ENCODE measurements around the gene CALD1. TPM values are rescaled to one million over a fixed set of nuclear protein-coding genes. Genes with fewer than 3 reads are reported as not detected.
A peak's percentile ranks its signal among the peaks of the same experiment; 100 is the strongest.

The CALD1 gene
- total and polyA plus RNA-seq, 7 donors: 16.8 to 59.5 (median 25.0) TPM

DNA sequence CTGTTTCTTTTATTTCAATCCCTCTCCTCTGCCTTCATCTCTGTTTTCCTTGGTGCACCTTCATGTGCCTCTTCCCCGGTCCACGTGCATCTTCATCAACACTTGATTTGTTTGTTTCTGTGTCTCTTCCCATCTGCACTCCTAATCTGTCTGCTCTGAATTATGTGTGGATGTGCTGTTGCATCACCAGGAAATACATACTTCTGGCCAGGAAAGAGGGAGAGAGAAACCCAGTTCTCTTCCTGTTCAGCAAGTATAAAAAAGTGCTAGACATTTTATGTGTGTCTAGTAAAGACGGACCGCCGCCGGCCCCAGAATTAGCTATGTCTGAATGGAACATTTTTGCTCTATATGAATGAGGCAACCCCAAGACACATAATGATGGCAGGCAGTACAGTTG lies 93.8 kb downstream of the CALD1 start:
- intact Hi-C loops (cut with DNase I): no loop called here
- Histone ChIP-seq H3K9me3 (no peaks in the 10 kb centered on the region), H3K27ac (no peak overlapping the region), H3K36me3 (ENCODE audit: insufficient read depth in 1 of 2, low read depth in 1 of 2) (peaks cover 0 to 6% of the 10 kb centered on the region in 2 donors), H3K4me1 (no peaks in the 10 kb centered on the region), H3K27me3 (ENCODE audit: insufficient read depth in 3 of 3, low read length in 2 of 3) (peaks cover 0 to 2% (median 0%) of the 10 kb centered on the region in 3 donors), H3K4me3 (no peak overlapping the region)
- TF ChIP-seq, protein P1, sequence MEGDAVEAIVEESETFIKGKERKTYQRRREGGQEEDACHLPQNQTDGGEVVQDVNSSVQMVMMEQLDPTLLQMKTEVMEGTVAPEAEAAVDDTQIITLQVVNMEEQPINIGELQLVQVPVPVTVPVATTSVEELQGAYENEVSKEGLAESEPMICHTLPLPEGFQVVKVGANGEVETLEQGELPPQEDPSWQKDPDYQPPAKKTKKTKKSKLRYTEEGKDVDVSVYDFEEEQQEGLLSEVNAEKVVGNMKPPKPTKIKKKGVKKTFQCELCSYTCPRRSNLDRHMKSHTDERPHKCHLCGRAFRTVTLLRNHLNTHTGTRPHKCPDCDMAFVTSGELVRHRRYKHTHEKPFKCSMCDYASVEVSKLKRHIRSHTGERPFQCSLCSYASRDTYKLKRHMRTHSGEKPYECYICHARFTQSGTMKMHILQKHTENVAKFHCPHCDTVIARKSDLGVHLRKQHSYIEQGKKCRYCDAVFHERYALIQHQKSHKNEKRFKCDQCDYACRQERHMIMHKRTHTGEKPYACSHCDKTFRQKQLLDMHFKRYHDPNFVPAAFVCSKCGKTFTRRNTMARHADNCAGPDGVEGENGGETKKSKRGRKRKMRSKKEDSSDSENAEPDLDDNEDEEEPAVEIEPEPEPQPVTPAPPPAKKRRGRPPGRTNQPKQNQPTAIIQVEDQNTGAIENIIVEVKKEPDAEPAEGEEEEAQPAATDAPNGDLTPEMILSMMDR (IDR thresholded peaks at IDR 0.05): no peak
- WGBS, 3 donors: 60 to 76% (median 74%) methylated on average over 6 of the region's 6 CpGs
- DNase-seq (no peak), ATAC-seq (peak in 1 of 4 donors; percentile 47)

DNA sequence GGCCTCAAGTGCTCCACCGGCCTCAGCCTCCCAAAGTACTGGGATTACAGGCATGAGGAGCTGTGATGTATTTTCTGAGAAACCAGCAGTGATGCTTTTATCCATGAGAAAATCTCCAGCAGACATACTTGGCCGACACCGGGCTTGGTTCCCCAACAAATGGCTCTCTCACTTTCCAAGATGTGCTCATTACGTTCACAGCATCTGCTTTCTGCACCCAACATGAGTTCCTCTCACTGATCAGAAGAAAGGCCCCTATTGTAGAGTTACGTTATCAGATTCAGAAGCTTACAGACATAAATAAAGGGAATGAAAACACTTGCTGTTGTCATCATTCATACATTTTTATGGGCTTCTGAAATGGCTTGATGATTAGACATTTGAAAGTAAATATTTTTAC lies 95.0 kb downstream of the CALD1 start:
- no peaks in the 10 kb centered on the region for H3K4me1 ChIP-seq
- no peaks in the 10 kb centered on the region for H3K9me3 ChIP-seq
- ATAC-seq (no peak), DNase-seq (no peak)
- intact Hi-C loops (cut with DNase I): no loop called here
- H3K4me3 ChIP-seq: no peak overlapping the region
- H3K27ac ChIP-seq: no peak overlapping the region
- H3K27me3 ChIP-seq (ENCODE audit: insufficient read depth in 3 of 3, low read length in 2 of 3): peaks cover 0 to 2% (median 0%) of the 10 kb centered on the region in 3 donors
- 45 to 64% (median 53%) methylated on average over 5 of the region's 5 CpGs for WGBS, 3 donors
- TF ChIP-seq, protein P1 (IDR thresholded peaks at IDR 0.05): no peak
- H3K36me3 ChIP-seq (ENCODE audit: insufficient read depth in 1 of 2, low read depth in 1 of 2): no peaks in the 10 kb centered on the region

DNA sequence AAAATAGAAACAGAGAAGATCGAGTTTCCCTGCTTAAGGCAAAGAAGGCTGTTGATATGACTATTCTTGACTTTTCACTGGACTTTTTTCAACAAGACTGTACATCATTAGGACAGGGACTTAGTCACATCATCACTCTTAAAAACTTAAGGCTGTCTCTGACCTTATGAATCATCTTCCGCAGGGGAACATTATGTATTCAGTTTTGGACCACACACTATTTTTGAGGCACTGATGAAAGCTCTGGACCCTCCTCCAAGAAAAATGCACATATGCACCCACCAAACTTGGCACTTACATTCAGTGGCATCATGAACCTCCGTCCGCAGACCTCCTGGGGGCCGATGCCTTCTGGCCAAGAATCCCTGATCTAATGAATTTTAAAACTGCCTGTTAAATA lies 96.4 kb downstream of the CALD1 start:
- ATAC-seq: no peak
- Histone ChIP-seq H3K27me3 (ENCODE audit: insufficient read depth in 3 of 3, low read length in 2 of 3) (peaks cover 0 to 2% (median 0%) of the 10 kb centered on the region in 3 donors), H3K9me3 (no peaks in the 10 kb centered on the region), H3K4me3 (no peak overlapping the region), H3K36me3 (ENCODE audit: insufficient read depth in 1 of 2, low read depth in 1 of 2) (no peaks in the 10 kb centered on the region), H3K4me1 (no peaks in the 10 kb centered on the region), H3K27ac (no peak overlapping the region)
- intact Hi-C loops (cut with DNase I): no loop called here
- DNase-seq: no peak
- WGBS, 3 donors: 76 to 84% (median 81%) methylated on average over 5 of the region's 5 CpGs
- TF ChIP-seq, protein P1 (IDR thresholded peaks at IDR 0.05): no peak

DNA sequence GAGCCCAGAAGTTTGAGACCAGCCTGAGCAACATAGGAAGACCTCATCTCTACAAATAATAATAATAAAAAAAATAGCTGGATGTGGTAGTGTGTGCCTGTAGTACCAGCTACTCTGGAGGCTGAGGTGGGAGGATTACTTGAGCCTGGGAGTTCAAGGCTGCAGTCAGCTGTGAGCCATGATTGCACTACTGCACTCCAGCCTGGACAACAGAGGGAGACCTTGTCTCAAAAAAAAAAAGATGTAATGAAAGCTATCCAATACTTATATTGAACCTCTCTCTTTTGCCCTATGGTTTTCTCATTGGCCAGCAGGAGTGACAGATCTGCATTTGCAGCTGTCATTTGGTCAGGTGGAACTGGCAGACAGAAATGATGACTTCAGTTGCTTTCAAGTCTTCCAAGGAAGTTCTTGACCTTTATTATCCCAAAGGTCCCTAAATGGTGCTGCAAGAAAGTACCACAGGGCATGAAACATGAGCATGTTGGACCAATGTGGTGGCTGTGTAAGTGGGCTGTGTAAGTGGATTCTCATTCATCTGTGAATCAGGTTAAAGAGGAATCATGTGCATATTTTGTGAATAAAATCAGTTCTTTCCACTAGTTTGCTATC lies 99.4 kb downstream of the CALD1 start:
- Histone ChIP-seq H3K27ac (no peak overlapping the region), H3K4me3 (no peak overlapping the region), H3K4me1 (no peaks in the 10 kb centered on the region), H3K36me3 (ENCODE audit: insufficient read depth in 1 of 2, low read depth in 1 of 2) (no peaks in the 10 kb centered on the region), H3K27me3 (ENCODE audit: insufficient read depth in 3 of 3, low read length in 2 of 3) (peaks cover 0 to 2% (median 0%) of the 10 kb centered on the region in 3 donors), H3K9me3 (no peaks in the 10 kb centered on the region)
- intact Hi-C loops (cut with DNase I): no loop called here
- no peak for DNase-seq
- TF ChIP-seq, protein P1 (IDR thresholded peaks at IDR 0.05): no peak
- ATAC-seq: no peak

All from psoas muscle (tissue), 8 donors.